HG03108 (cell line): ENCODE results near the gene CAVIN2.
A peak's percentile ranks its signal among the peaks of the same experiment; 100 is the strongest.

Source experiments
- ATAC-seq: cut with Tn5 transposase; IDR thresholded peaks from one replicate; pipeline ENCODE4 v1.9.1; 2021; ENCODE audit warnings: moderate library complexity; ENCODE audit not compliant: unreplicated experiment

CAVIN2 gene

GRCh38 chr2:191840921-191841320, 6.0 kb downstream of the CAVIN2 start:
- ATAC-seq, result no peak

- ATAC-seq, result no peak
Measured at GRCh38 chr2:191839918-191840804, 6.7 kb downstream of the CAVIN2 start.

- no peak for ATAC-seq
Measured at GRCh38 chr2:191838526-191838925, 8.4 kb downstream of the CAVIN2 start.

GRCh38 chr2:191836853-191837769, 9.8 kb downstream of the CAVIN2 start:
- ATAC-seq, result no peak

GRCh38 chr2:191836471-191836852, 10.4 kb downstream of the CAVIN2 start:
- ATAC-seq, result no peak

- no peak for ATAC-seq
Measured at GRCh38 chr2:191835539-191836350, 11.1 kb downstream of the CAVIN2 start.

GRCh38 chr2:191835100-191835499, 11.8 kb downstream of the CAVIN2 start:
- ATAC-seq, result no peak

- ATAC-seq, result no peak
Measured at GRCh38 chr2:191833356-191833755, 13.5 kb downstream of the CAVIN2 start.

- no peak for ATAC-seq
Measured at GRCh38 chr2:191832668-191833067, 14.2 kb downstream of the CAVIN2 start.

- ATAC-seq, result no peak
Measured at GRCh38 chr2:191831410-191831994, 15.4 kb downstream of the CAVIN2 start.

GRCh38 chr2:191824398-191824797, 22.5 kb downstream of the CAVIN2 start:
- ATAC-seq, result no peak

- no peak for ATAC-seq
Measured at GRCh38 chr2:191821078-191821477, 25.8 kb downstream of the CAVIN2 start.

GRCh38 chr2:191818725-191819350, 28.1 kb downstream of the CAVIN2 start:
- no peak for ATAC-seq

- no peak for ATAC-seq
Measured at GRCh38 chr2:191818133-191818532, 28.8 kb downstream of the CAVIN2 start.

GRCh38 chr2:191815010-191815409, 31.9 kb downstream of the CAVIN2 start:
- ATAC-seq, result no peak

- no peak for ATAC-seq
Measured at GRCh38 chr2:191813943-191814342, 32.9 kb downstream of the CAVIN2 start.

- peak; percentile 50 for ATAC-seq
Measured at GRCh38 chr2:191811807-191812602, 34.9 kb downstream of the CAVIN2 start.

- no peak for ATAC-seq
Measured at GRCh38 chr2:191806396-191806795, 40.5 kb downstream of the CAVIN2 start.

GRCh38 chr2:191804766-191805165, 42.1 kb downstream of the CAVIN2 start:
- ATAC-seq, result no peak
